ENCODE data around the gene SPAG16. TPM values are rescaled to one million over a fixed set of nuclear protein-coding genes. Genes with fewer than 3 reads are reported as not detected.

The SPAG16 gene
- total RNA-seq, 1 experiment from 2014 or later: 21.5 TPM

GRCh38 chr2:214135966-214136365 lies 851.7 kb downstream of the SPAG16 start:
- Mint-ChIP-seq H3K36me3 (ENCODE audit: insufficient read depth, unreplicated experiment) (no peaks in the 10 kb centered on the region), H3K27me3 (ENCODE audit: insufficient read depth, unreplicated experiment) (no peaks in the 10 kb centered on the region), H3K4me1 (ENCODE audit: low read depth, unreplicated experiment) (peaks cover 20% of the 10 kb centered on the region), H3K27ac (ENCODE audit: unreplicated experiment) (no peak overlapping the region), H3K9me3 (ENCODE audit: unreplicated experiment) (peaks cover 16% of the 10 kb centered on the region), H3K4me3 (ENCODE audit: unreplicated experiment) (no peak overlapping the region)
- CTCF ChIA-PET: no interaction called here
- POLR2A ChIA-PET: no interaction called here
- intact Hi-C loops (cut with micrococcal nuclease; ENCODE audit: unreplicated experiment): no loop called here
- no TSS peak for BruUV-seq (replicated peaks)
- Histone ChIP-seq H3K36me3 (ENCODE audit: control insufficient read depth, insufficient read depth, low read length) (no peaks in the 10 kb centered on the region), H3K27me3 (replicated peaks; ENCODE audit: control insufficient read depth, insufficient read depth, low read length) (no peaks in the 10 kb centered on the region), H3K9me3 (no peaks in the 10 kb centered on the region), H3K4me3 (ENCODE audit: low read depth, low read length) (no peak overlapping the region), H3K4me1 (peaks cover 17% of the 10 kb centered on the region)
- TF ChIP-seq CTCF (IDR thresholded peaks at IDR 0.05; ENCODE audit: insufficient read depth in 1 of 2, low read depth in 1 of 2, low read length in 1 of 2, severe bottlenecking in 1 of 2, unreplicated experiment in 1 of 2): no peak
- no peak for DNase-seq

GRCh38 chr2:214138779-214139178 lies 854.5 kb downstream of the SPAG16 start:
- POLR2A ChIA-PET: no interaction called here

GRCh38 chr2:214139630-214140284 lies 855.5 kb downstream of the SPAG16 start:
- no peak overlapping the region for H3K4me3 ChIP-seq (ENCODE audit: low read depth, low read length)
- no peak overlapping the region for H3K4me3 Mint-ChIP-seq (ENCODE audit: unreplicated experiment)
- peak in 1 of 2 experiments; percentile 6 for DNase-seq
- no TSS peak for BruUV-seq (replicated peaks)
- intact Hi-C loops (cut with micrococcal nuclease; ENCODE audit: unreplicated experiment): no loop called here
- TF ChIP-seq CTCF (IDR thresholded peaks at IDR 0.05; ENCODE audit: insufficient read depth in 1 of 2, low read depth in 1 of 2, low read length in 1 of 2, severe bottlenecking in 1 of 2, unreplicated experiment in 1 of 2): no peak
- ChIA-PET POLR2A (no interaction called here), CTCF (no interaction called here)
- no peaks in the 10 kb centered on the region for H3K27me3 Mint-ChIP-seq (ENCODE audit: insufficient read depth, unreplicated experiment)
- H3K9me3 ChIP-seq: no peaks in the 10 kb centered on the region
- no peaks in the 10 kb centered on the region for H3K27me3 ChIP-seq (replicated peaks; ENCODE audit: control insufficient read depth, insufficient read depth, low read length)
- peak overlapping the region; percentile 85 for H3K27ac Mint-ChIP-seq (ENCODE audit: unreplicated experiment)
- H3K4me1 Mint-ChIP-seq (ENCODE audit: low read depth, unreplicated experiment): peaks cover 20% of the 10 kb centered on the region
- no peaks in the 10 kb centered on the region for H3K36me3 Mint-ChIP-seq (ENCODE audit: insufficient read depth, unreplicated experiment)
- peaks cover 7% of the 10 kb centered on the region for H3K9me3 Mint-ChIP-seq (ENCODE audit: unreplicated experiment)
- H3K4me1 ChIP-seq: peaks cover 17% of the 10 kb centered on the region
- no peaks in the 10 kb centered on the region for H3K36me3 ChIP-seq (ENCODE audit: control insufficient read depth, insufficient read depth, low read length)

More at GRCh38 chr2:214138779-214139178, 854.5 kb downstream of the SPAG16 start:
- Histone ChIP-seq H3K4me1 (peaks cover 17% of the 10 kb centered on the region), H3K4me3 (ENCODE audit: low read depth, low read length) (no peak overlapping the region), H3K27me3 (replicated peaks; ENCODE audit: control insufficient read depth, insufficient read depth, low read length) (no peaks in the 10 kb centered on the region), H3K36me3 (ENCODE audit: control insufficient read depth, insufficient read depth, low read length) (no peaks in the 10 kb centered on the region), H3K9me3 (no peaks in the 10 kb centered on the region)
- CTCF ChIA-PET: no interaction called here
- no TSS peak for BruUV-seq (replicated peaks)
- peaks cover 20% of the 10 kb centered on the region for H3K4me1 Mint-ChIP-seq (ENCODE audit: low read depth, unreplicated experiment)
- H3K4me3 Mint-ChIP-seq (ENCODE audit: unreplicated experiment): no peak overlapping the region
- H3K27ac Mint-ChIP-seq (ENCODE audit: unreplicated experiment): peak overlapping the region; percentile 85
- TF ChIP-seq CTCF (IDR thresholded peaks at IDR 0.05; ENCODE audit: insufficient read depth in 1 of 2, low read depth in 1 of 2, low read length in 1 of 2, severe bottlenecking in 1 of 2, unreplicated experiment in 1 of 2): no peak
- H3K27me3 Mint-ChIP-seq (ENCODE audit: insufficient read depth, unreplicated experiment): no peaks in the 10 kb centered on the region
- intact Hi-C loops (cut with micrococcal nuclease; ENCODE audit: unreplicated experiment): no loop called here
- no peaks in the 10 kb centered on the region for H3K36me3 Mint-ChIP-seq (ENCODE audit: insufficient read depth, unreplicated experiment)
- peaks cover 7% of the 10 kb centered on the region for H3K9me3 Mint-ChIP-seq (ENCODE audit: unreplicated experiment)
- no peak for DNase-seq
